Naive thymus-derived CD4-positive, alpha-beta T cell (primary cell): ENCODE results near the gene WDFY3. TPM values are rescaled to one million over a fixed set of nuclear protein-coding genes. Genes with fewer than 3 reads are reported as not detected.

ENCODE experiments used
- ATAC-seq: fragments of 150-1000 bp; cut with Tn5 transposase; 2 replicates; pipeline ENCODE4 v1.10.0; 2021; ENCODE audit warnings: mild to moderate bottlenecking, moderate library complexity
- CTCF ChIA-PET: fragments of 350-600 bp; sonication (Branson Sonifier 250); formaldehyde crosslinking; loops from one replicate; lab custom pipeline; 2021; ENCODE audit warnings: antibody characterized with exemption; lab: Charles Lee
- POLR2A ChIA-PET: fragments of 350-600 bp; sonication (Branson Sonifier 250); formaldehyde crosslinking; loops from one replicate; lab custom pipeline; 2021; ENCODE audit warnings: antibody characterized with exemption, inconsistent platforms; lab: Charles Lee
- DNase-seq, 9 donors: peaks; one replicate each; pipeline versions ENCODE4 v3.0.0 to v3.0.0-alpha.2; 2020 to 2022; ENCODE audit warnings: mixed read lengths in 1 of 9
- H3K27ac ChIP-seq: one replicate; pipeline ENCODE4 v1.7.0; 2013; ENCODE audit warnings: mild to moderate bottlenecking, low read depth, low read length, moderate library complexity
- H3K27me3 ChIP-seq, 2 donors: one replicate each; pipeline ENCODE4 v1.7.0; 2013; ENCODE audit warnings: low read length in 2 of 2, mild to moderate bottlenecking in 2 of 2, moderate library complexity in 2 of 2; ENCODE audit not compliant: control insufficient read depth in 2 of 2, insufficient read depth in 2 of 2
- H3K36me3 ChIP-seq, 3 experiments: 1 replicate in 2 of 3; 2 replicates in 1 of 3; pipeline ENCODE4 v1.7.0; 2013; ENCODE audit warnings: low read length in 3 of 3, mild to moderate bottlenecking in 3 of 3, moderate library complexity in 1 of 3; ENCODE audit not compliant: insufficient read depth in 3 of 3, control insufficient read depth in 2 of 3
- H3K4me1 ChIP-seq, 2 donors: one replicate each; pipeline ENCODE4 v1.7.0; 2013; ENCODE audit warnings: low read length in 2 of 2, mild to moderate bottlenecking in 2 of 2, moderate library complexity in 1 of 2; ENCODE audit not compliant: control insufficient read depth in 2 of 2, insufficient read depth in 2 of 2
- H3K4me3 ChIP-seq: 2 replicates; pipeline ENCODE4 v1.7.0; 2013; ENCODE audit warnings: mild to moderate bottlenecking, low read length
- H3K9me3 ChIP-seq, 3 experiments: 1 replicate in 2 of 3; 2 replicates in 1 of 3; pipeline ENCODE4 v1.7.0; 2013; ENCODE audit warnings: low read length in 3 of 3; ENCODE audit not compliant: control insufficient read depth in 2 of 3
- H3K27ac Mint-ChIP-seq, 9 donors: one replicate each; pipeline ENCODE4 v1.8.0; 2020 to 2022; ENCODE audit warnings: mixed read lengths in 9 of 9, mild to moderate bottlenecking in 8 of 9, moderate library complexity in 5 of 9, inconsistent platforms in 2 of 9
- H3K27me3 Mint-ChIP-seq, 5 donors: one replicate each; pipeline ENCODE4 v1.8.0; 2021 to 2022; ENCODE audit warnings: mixed read lengths in 5 of 5, mild to moderate bottlenecking in 1 of 5
- H3K36me3 Mint-ChIP-seq, 5 donors: one replicate each; pipeline ENCODE4 v1.8.0; 2020 to 2022; ENCODE audit warnings: mixed read lengths in 5 of 5, mild to moderate bottlenecking in 3 of 5, inconsistent platforms in 1 of 5
- H3K4me1 Mint-ChIP-seq, 7 donors: one replicate each; pipeline ENCODE4 v1.8.0; 2020 to 2022; ENCODE audit warnings: mixed read lengths in 7 of 7, mild to moderate bottlenecking in 3 of 7, inconsistent platforms in 1 of 7
- H3K4me3 Mint-ChIP-seq, 10 donors: one replicate each; pipeline ENCODE4 v1.8.0; 2020 to 2022; ENCODE audit warnings: mild to moderate bottlenecking in 10 of 10, mixed read lengths in 10 of 10, moderate library complexity in 6 of 10, inconsistent platforms in 2 of 10
- H3K9me3 Mint-ChIP-seq, 11 donors: one replicate each; pipeline ENCODE4 v1.8.0; 2020 to 2022; ENCODE audit warnings: mixed read lengths in 11 of 11, mild to moderate bottlenecking in 4 of 11, inconsistent platforms in 1 of 11, moderate library complexity in 1 of 11
- intact Hi-C, 2 donors: fragments of 100-400 bp; cut with micrococcal nuclease; formaldehyde crosslinking; loops; one replicate each; pipeline ENCODE4 v1.15.1; 2023
- polyA plus RNA-seq, 2 donors: library from polyadenylated mRNA; unstranded; fragments of 300-500 nt; fragmentation: Illumina TruSeq; gene quantifications; one replicate each; pipeline ENCODE4 v1.2.3, GENCODE V29; 2021
- total RNA-seq, 6 experiments: library from RNA in 5 of 6; stranded (reverse) in 5 of 6; gene quantifications; 1 replicate in 5 of 6; 2 replicates in 1 of 6; pipeline ENCODE4 v1.2.3 and lab custom pipeline; 2021 to 2026

Gene WDFY3
- total and polyA plus RNA-seq, 7 experiments from 2014 or later = 0.07 to 31.4 (median 1.6) TPM; not detected in 2

GRCh38 chr4:84875636-84876371 lies 90.7 kb downstream of the WDFY3 start:
- DNase-seq (no peak), ATAC-seq (no peak)
- no peaks in the 10 kb centered on the region for H3K36me3 Mint-ChIP-seq
- ChIA-PET CTCF (no interaction called here), POLR2A (no interaction called here)
- peaks cover 0 to 7% (median 0%) of the 10 kb centered on the region in 5 donors for H3K27me3 Mint-ChIP-seq
- no peak overlapping the region for H3K4me3 ChIP-seq
- H3K4me1 ChIP-seq = no peaks in the 10 kb centered on the region
- intact Hi-C loops = no loop called here
- no peaks in the 10 kb centered on the region for H3K9me3 ChIP-seq
- H3K9me3 Mint-ChIP-seq = peaks cover 0 to 8% (median 0%) of the 10 kb centered on the region in 11 donors
- no peak overlapping the region for H3K27ac ChIP-seq
- no peaks in the 10 kb centered on the region for H3K4me1 Mint-ChIP-seq
- H3K27ac Mint-ChIP-seq = no peak overlapping the region
- no peaks in the 10 kb centered on the region for H3K36me3 ChIP-seq
- no peak overlapping the region for H3K4me3 Mint-ChIP-seq
- no peaks in the 10 kb centered on the region for H3K27me3 ChIP-seq

- Histone ChIP-seq H3K36me3 (no peaks in the 10 kb centered on the region), H3K4me1 (no peaks in the 10 kb centered on the region), H3K4me3 (no peak overlapping the region), H3K9me3 (no peaks in the 10 kb centered on the region), H3K27ac (no peak overlapping the region), H3K27me3 (no peaks in the 10 kb centered on the region)
- Mint-ChIP-seq H3K4me1 (no peaks in the 10 kb centered on the region), H3K4me3 (no peak overlapping the region), H3K27me3 (peaks cover 0 to 7% (median 0%) of the 10 kb centered on the region in 5 donors), H3K27ac (no peak overlapping the region), H3K36me3 (no peaks in the 10 kb centered on the region), H3K9me3 (peaks cover 0 to 8% (median 0%) of the 10 kb centered on the region in 11 donors)
- no peak for DNase-seq
- POLR2A ChIA-PET = no interaction called here
- intact Hi-C loops = no loop called here
- ATAC-seq = no peak
- CTCF ChIA-PET = no interaction called here
Measured at GRCh38 chr4:84874619-84875018, 91.9 kb downstream of the WDFY3 start.

- H3K4me1 Mint-ChIP-seq = no peaks in the 10 kb centered on the region
- H3K4me1 ChIP-seq = no peaks in the 10 kb centered on the region
- DNase-seq (no peak), ATAC-seq (no peak)
- intact Hi-C loops = no loop called here
- no peaks in the 10 kb centered on the region for H3K36me3 Mint-ChIP-seq
- H3K9me3 ChIP-seq = no peaks in the 10 kb centered on the region
- H3K9me3 Mint-ChIP-seq = peaks cover 0 to 8% (median 0%) of the 10 kb centered on the region in 11 donors
- H3K27ac ChIP-seq = no peak overlapping the region
- H3K27me3 ChIP-seq = no peaks in the 10 kb centered on the region
- ChIA-PET POLR2A (no interaction called here), CTCF (no interaction called here)
- H3K4me3 Mint-ChIP-seq = no peak overlapping the region
- no peak overlapping the region for H3K4me3 ChIP-seq
- H3K27me3 Mint-ChIP-seq = no peaks in the 10 kb centered on the region
- H3K36me3 ChIP-seq = no peaks in the 10 kb centered on the region
- H3K27ac Mint-ChIP-seq = no peak overlapping the region
Measured at GRCh38 chr4:84870398-84871163, 95.9 kb downstream of the WDFY3 start.

- ChIA-PET CTCF (no interaction called here), POLR2A (no interaction called here)
- no peaks in the 10 kb centered on the region for H3K36me3 ChIP-seq
- Mint-ChIP-seq H3K36me3 (no peaks in the 10 kb centered on the region), H3K4me1 (no peaks in the 10 kb centered on the region), H3K9me3 (no peaks in the 10 kb centered on the region), H3K4me3 (no peak overlapping the region), H3K27me3 (no peaks in the 10 kb centered on the region), H3K27ac (no peak overlapping the region)
- no peaks in the 10 kb centered on the region for H3K9me3 ChIP-seq
- DNase-seq = no peak
- H3K27me3 ChIP-seq = no peaks in the 10 kb centered on the region
- H3K27ac ChIP-seq = no peak overlapping the region
- no peak for ATAC-seq
- no peak overlapping the region for H3K4me3 ChIP-seq
- intact Hi-C loops = no loop called here
- no peaks in the 10 kb centered on the region for H3K4me1 ChIP-seq
Measured at GRCh38 chr4:84866295-84866694, 100.2 kb downstream of the WDFY3 start.

GRCh38 chr4:84865600-84865999 lies 100.9 kb downstream of the WDFY3 start:
- Histone ChIP-seq H3K4me1 (no peaks in the 10 kb centered on the region), H3K36me3 (no peaks in the 10 kb centered on the region), H3K9me3 (no peaks in the 10 kb centered on the region), H3K27ac (no peak overlapping the region), H3K4me3 (no peak overlapping the region), H3K27me3 (no peaks in the 10 kb centered on the region)
- Mint-ChIP-seq H3K9me3 (no peaks in the 10 kb centered on the region), H3K4me1 (no peaks in the 10 kb centered on the region), H3K36me3 (no peaks in the 10 kb centered on the region), H3K27me3 (no peaks in the 10 kb centered on the region), H3K4me3 (no peak overlapping the region), H3K27ac (no peak overlapping the region)
- DNase-seq = no peak
- CTCF ChIA-PET = no interaction called here
- intact Hi-C loops = no loop called here
- POLR2A ChIA-PET = no interaction called here
- no peak for ATAC-seq

- intact Hi-C loops = no loop called here
- no peaks in the 10 kb centered on the region for H3K36me3 ChIP-seq
- no peaks in the 10 kb centered on the region for H3K4me1 ChIP-seq
- H3K27me3 ChIP-seq = no peaks in the 10 kb centered on the region
- no peak overlapping the region for H3K27ac ChIP-seq
- Mint-ChIP-seq H3K4me3 (no peak overlapping the region), H3K9me3 (no peaks in the 10 kb centered on the region), H3K4me1 (no peaks in the 10 kb centered on the region), H3K27ac (no peak overlapping the region), H3K27me3 (no peaks in the 10 kb centered on the region), H3K36me3 (no peaks in the 10 kb centered on the region)
- H3K9me3 ChIP-seq = no peaks in the 10 kb centered on the region
- no peak overlapping the region for H3K4me3 ChIP-seq
- DNase-seq (no peak), ATAC-seq (no peak)
- ChIA-PET CTCF (no interaction called here), POLR2A (no interaction called here)
Measured at GRCh38 chr4:84862064-84862463, 104.4 kb downstream of the WDFY3 start.

GRCh38 chr4:84857296-84857695 lies 109.2 kb downstream of the WDFY3 start:
- H3K27me3 ChIP-seq = no peaks in the 10 kb centered on the region
- Mint-ChIP-seq H3K4me1 (no peaks in the 10 kb centered on the region), H3K9me3 (no peaks in the 10 kb centered on the region), H3K27me3 (no peaks in the 10 kb centered on the region), H3K4me3 (no peak overlapping the region), H3K27ac (no peak overlapping the region), H3K36me3 (no peaks in the 10 kb centered on the region)
- H3K4me1 ChIP-seq = no peaks in the 10 kb centered on the region
- ATAC-seq = no peak
- DNase-seq = no peak
- CTCF ChIA-PET = no interaction called here
- H3K36me3 ChIP-seq = no peaks in the 10 kb centered on the region
- POLR2A ChIA-PET = no interaction called here
- no peak overlapping the region for H3K4me3 ChIP-seq
- no peak overlapping the region for H3K27ac ChIP-seq
- intact Hi-C loops = no loop called here
- H3K9me3 ChIP-seq = no peaks in the 10 kb centered on the region
